HepG2 (cell line): ENCODE measurements around the gene NCBP1. TPM values are rescaled to one million over a fixed set of nuclear protein-coding genes. Genes with fewer than 3 reads are reported as not detected.
"Not testable (repeated sequence)": the region's sequence is repeated elsewhere in the genome, so short reads cannot be mapped to it uniquely, and the experiment has no call there.

Experiments used
- ATAC-seq: fragments of 200-7000 bp; cut with Tn5 transposase; 3 replicates; pipeline ENCODE4 v1.9.1; 2020; ENCODE audit warnings: mild to moderate bottlenecking, moderate library complexity
- BruUV-seq: library from RNA; stranded (reverse); fragments of 400-500 nt; replicated peaks from 2 replicates; lab custom pipeline; 2021; lab: Mats Ljungman, UMichigan
- CTCF ChIA-PET: fragments of 300-600 bp; formaldehyde crosslinking; extraction: SDS; loops from one replicate; lab custom pipeline; 2021; ENCODE audit warnings: low total read pairs, inconsistent platforms, low intra/inter-chr PET ratio; lab: Yijun Ruan, JAX
- POLR2A ChIA-PET: fragments of 350-600 bp; sonication (Branson Sonifier 250); formaldehyde crosslinking; loops from one replicate; lab custom pipeline; 2020; ENCODE audit warnings: antibody characterized with exemption, inconsistent platforms; lab: Yijun Ruan, JAX
- DNase-seq: peaks from one replicate; pipeline ENCODE4 v3.0.0-alpha.2; 2015; ENCODE audit warnings: low spot score
- FAIRE-seq: peaks from 3 replicates; lab custom pipeline; 2011; peaks lifted over from hg19 to GRCh38; lab: Jason Lieb, UNC
- H2AFZ ChIP-seq: one replicate; pipeline ENCODE4 v1.6.1; 2011; ENCODE audit warnings: low read length, inconsistent platforms
- H3K27ac ChIP-seq: fragments of 300-600 bp; 3 replicates; pipeline ENCODE4 v1.8.0; 2011; ENCODE audit warnings: mixed run types, mild to moderate bottlenecking, mixed read lengths, low read length, inconsistent platforms; ENCODE audit not compliant: insufficient read depth; ENCODE audit errors: extremely low read length
- H3K27me3 ChIP-seq, 2 experiments: fragments of 200-600 bp in 1 of 2; 2 replicates in 1 of 2; 3 replicates in 1 of 2; pipeline versions ENCODE4 v1.6.0 to v1.8.0; 2011; ENCODE audit warnings: low read length in 2 of 2, mild to moderate bottlenecking in 2 of 2, moderate library complexity in 2 of 2, inconsistent platforms in 1 of 2; ENCODE audit not compliant: insufficient read depth in 2 of 2, control insufficient read depth in 1 of 2
- H3K36me3 ChIP-seq, 2 experiments: fragments of 200-600 bp in 1 of 2; replicated peaks in 1 of 2; 2 replicates in 1 of 2; 3 replicates in 1 of 2; pipeline versions ENCODE4 v1.5.1 to v1.8.0; 2011; ENCODE audit warnings: low read length in 2 of 2, inconsistent platforms in 1 of 2; ENCODE audit not compliant: insufficient read depth in 2 of 2, control insufficient read depth in 1 of 2
- H3K4me1 ChIP-seq: 2 replicates; pipeline ENCODE4 v1.5.1; 2012; ENCODE audit warnings: low read length, inconsistent platforms; ENCODE audit not compliant: insufficient read depth
- H3K4me2 ChIP-seq: 2 replicates; pipeline ENCODE4 v1.6.0; 2011; ENCODE audit warnings: low read depth, low read length, inconsistent platforms
- H3K4me3 ChIP-seq, 3 experiments: fragments of 200-600 bp in 1 of 3; sonication (generic), shearing (Covaris generic) in 1 of 3; replicated peaks in 1 of 3; 2 replicates each; pipeline ENCODE4 v1.5.1; 2011 to 2016; ENCODE audit warnings: low read length in 3 of 3, inconsistent platforms in 2 of 3, low read depth in 2 of 3, mild to moderate bottlenecking in 2 of 3, control low read depth in 1 of 3, mixed read lengths in 1 of 3; ENCODE audit not compliant: insufficient read depth in 1 of 3
- H3K79me2 ChIP-seq: one replicate; pipeline ENCODE4 v1.6.1; 2011; ENCODE audit warnings: low read length, inconsistent platforms; ENCODE audit not compliant: insufficient read depth
- H3K9ac ChIP-seq: 2 replicates; pipeline ENCODE4 v1.6.0; 2011; ENCODE audit warnings: mild to moderate bottlenecking, low read depth, low read length, inconsistent platforms; ENCODE audit not compliant: insufficient read depth
- H3K9me3 ChIP-seq: 2 replicates; pipeline ENCODE4 v1.5.1; 2012; ENCODE audit warnings: mild to moderate bottlenecking, low read length
- H4K20me1 ChIP-seq: 2 replicates; pipeline ENCODE4 v1.6.0; 2011; ENCODE audit warnings: inconsistent platforms, mild to moderate bottlenecking, low read length, moderate library complexity; ENCODE audit not compliant: insufficient read depth
- CREB1 ChIP-seq, 2 experiments: fragments of 450-650 bp in 1 of 2; IDR thresholded peaks; 2 replicates each; pipeline ENCODE4 v1.6.1; 2016 to 2017; ENCODE audit warnings: control low read depth in 1 of 2, mild to moderate bottlenecking in 1 of 2, missing compliant biosample characterization in 1 of 2, missing genetic modification characterization in 1 of 2
- DDIT3 ChIP-seq: sonication (generic); formaldehyde crosslinking; IDR thresholded peaks from 2 replicates; pipeline ENCODE4 v1.4.0; 2020; ENCODE audit warnings: mild to moderate bottlenecking, missing genetic modification reagents
- ESRRA ChIP-seq: sonication (generic); formaldehyde crosslinking; IDR thresholded peaks from 2 replicates; pipeline ENCODE4 v1.5.1; 2020; ENCODE audit warnings: mild to moderate bottlenecking, low read depth, missing genetic modification reagents
- HNF4A ChIP-seq: sonication (generic); formaldehyde crosslinking; IDR thresholded peaks from 2 replicates; pipeline ENCODE4 v1.4.0; 2020; ENCODE audit warnings: missing genetic modification reagents
- LCORL ChIP-seq, 2 experiments: fragments of 450-650 bp in 1 of 2; sonication (generic) in 1 of 2; formaldehyde crosslinking in 1 of 2; IDR thresholded peaks; 2 replicates each; pipeline versions ENCODE4 v1.5.0 to v1.6.1; 2017 to 2020; ENCODE audit warnings: antibody characterized with exemption in 1 of 2, missing genetic modification reagents in 1 of 2
- MAZ ChIP-seq, 2 experiments: sonication (generic) in 1 of 2; formaldehyde crosslinking in 1 of 2; IDR thresholded peaks; 2 replicates each; pipeline versions ENCODE4 v1.5.0 to v1.6.1; 2012 to 2020; ENCODE audit warnings: low read depth in 2 of 2, mild to moderate bottlenecking in 2 of 2, borderline replicate concordance in 1 of 2, improper control_type of control experiment in 1 of 2, low read length in 1 of 2, missing genetic modification reagents in 1 of 2, moderate library complexity in 1 of 2
- REST ChIP-seq, 2 experiments: IDR thresholded peaks; 2 replicates each; pipeline ENCODE4 v1.6.1; 2011 to 2012; ENCODE audit warnings: low read length in 2 of 2, borderline replicate concordance in 1 of 2, low read depth in 1 of 2, mild to moderate bottlenecking in 1 of 2, moderate library complexity in 1 of 2
- SMAD1 ChIP-seq: sonication (generic); formaldehyde crosslinking; IDR thresholded peaks from 2 replicates; pipeline ENCODE4 v1.4.0; 2020; ENCODE audit warnings: missing genetic modification reagents, low read depth, mild to moderate bottlenecking, borderline replicate concordance
- SRSF4 ChIP-seq: fragments of 200-400 bp; formaldehyde crosslinking; IDR thresholded peaks from one replicate; pipeline ENCODE4 v1.6.1; 2018; ENCODE audit warnings: mild to moderate bottlenecking, low read depth, low read length, moderate library complexity; ENCODE audit not compliant: poor library complexity, severe bottlenecking
- WGBS: methylation state at CpG from one replicate; pipeline ENCODE4 v1.1.6; 2017; ENCODE audit warnings: low lambda C conversion rate; 5-methylcytosine and 5-hydroxymethylcytosine counted together
- in situ Hi-C: cut with HindIII; loops from 2 replicates; pipeline ENCODE4 v1.10.0; 2017; ENCODE audit warnings: low pct_unique_long_range_greater_than_20kb; ENCODE audit not compliant: extremely low pct_ligation_motif_present
- intact Hi-C: fragments of 100-400 bp; cut with micrococcal nuclease; formaldehyde crosslinking; loops from one replicate; pipeline ENCODE4 v1.10.0; 2022; ENCODE audit not compliant: unreplicated experiment
- polyA plus RNA-seq, 8 experiments: library from polyadenylated mRNA; depleted of rRNA in 3 of 8; stranded (reverse) in 7 of 8; unstranded in 1 of 8; fragments of >200 nt; fragmentation: Illumina TruSeq in 4 of 8; extraction: Trizol in 4 of 8; gene quantifications; 2 replicates each; pipeline versions ENCODE4 v1.2.1 to v1.2.3, GENCODE V29; 2011 to 2016; ENCODE audit warnings: low read depth in 4 of 8, missing spikeins in 1 of 8, mixed read lengths in 1 of 8; ENCODE audit not compliant: insufficient read depth in 1 of 8
- total RNA-seq, 5 experiments: library from RNA; depleted of rRNA; stranded (reverse); fragments of >200 nt; fragmentation: Illumina TruSeq; extraction: Trizol; gene quantifications; 2 replicates each; pipeline ENCODE4 v1.2.3, GENCODE V29; 2016; ENCODE audit warnings: low read depth in 1 of 5

NCBP1 gene
- total and polyA plus RNA-seq, 2 of the 13 experiments (the other 11 are each of a cell fraction or from before 2014, with no cell fraction given) = 13.3 to 40.2 TPM

GRCh38 chr9:97699824-97700223, 66.2 kb downstream of the NCBP1 start:
- 88% methylated on average over 3 of the region's 3 CpGs for WGBS

GRCh38 chr9:97703437-97704344, 70.1 kb downstream of the NCBP1 start:
- BruUV-seq = TSS peak; percentile 97
- Histone ChIP-seq H3K27ac (peak overlapping the region; percentile 84), H3K4me3 (peak overlapping the region; percentile 25 to 55 (median 47)), H3K79me2 (no peaks in the 10 kb centered on the region), H3K27me3 (no peaks in the 10 kb centered on the region), H2AFZ (peak overlapping the region; percentile 52), H3K36me3 (no peaks in the 10 kb centered on the region), H3K4me1 (peaks cover 62% of the 10 kb centered on the region), H4K20me1 (no peaks in the 10 kb centered on the region), H3K9ac (peak overlapping the region; percentile 58), H3K4me2 (peak overlapping the region; percentile 95), H3K9me3 (no peaks in the 10 kb centered on the region)
- POLR2A ChIA-PET = interaction anchor here (1.0 to 1.8 kb wide), 3 partner anchors 57 to 219 kb away, joined by 6 to 9 read pairs (median 9); partner anchors contain the start of genes NCBP1, TRMO and TSTD2
- ATAC-seq (peak; percentile 88), FAIRE-seq (peak; percentile 73), DNase-seq (peak; percentile 74)
- intact Hi-C loops (no loop called here), in situ Hi-C loops (no loop called here)
- CTCF ChIA-PET = no interaction called here
- 4% methylated on average over 11 of the region's 11 CpGs for WGBS
- TF ChIP-seq ESRRA (CRISPR knock-in tag) (peak; percentile 71; the same call in 1 of the 2 replicates), LCORL (IDR thresholded peaks at IDR 0.05) (no peak), LCORL (CRISPR knock-in tag; IDR thresholded peaks at IDR 0.05) (0 out of 2 replicates have a peak, but pooled peaks have one; percentile 12), SMAD1 (no peak), HNF4A (CRISPR knock-in tag) (peak; percentile 20; the same call in 1 of the 2 replicates), SRSF4 (no peak), CREB1 (IDR thresholded peaks at IDR 0.05) (no peak), CREB1 (CRISPR knock-in tag; IDR thresholded peaks at IDR 0.05) (0 out of 2 replicates have a peak, but pooled peaks have one; percentile 24), DDIT3 (no peak), REST (IDR thresholded peaks at IDR 0.05; ENCODE audit: borderline replicate concordance in 1 of 2, low read depth in 1 of 2, low read length in 2 of 2) (no peak), MAZ (IDR thresholded peaks at IDR 0.05; ENCODE audit: borderline replicate concordance, low read depth, low read length) (no peak), MAZ (CRISPR knock-in tag; IDR thresholded peaks at IDR 0.05; ENCODE audit: low read depth) (no peak)

More at GRCh38 chr9:97699824-97700223, 66.2 kb downstream of the NCBP1 start:
- H4K20me1 ChIP-seq, H3K27ac ChIP-seq, H3K27me3 ChIP-seq, H3K36me3 ChIP-seq, H2AFZ ChIP-seq, CTCF ChIA-PET, ATAC-seq, H3K9me3 ChIP-seq, in situ Hi-C loops, H3K4me3 ChIP-seq, DNase-seq, FAIRE-seq, H3K4me2 ChIP-seq, intact Hi-C loops, BruUV-seq, H3K9ac ChIP-seq: not testable (repeated sequence)
- POLR2A ChIA-PET = interaction anchor here (2.2 kb wide), 1 partner anchor 67 kb away, joined by 11 read pairs; the partner anchor contains the start of genes NCBP1 and TSTD2
- H3K79me2 ChIP-seq = peaks cover 19% of the 10 kb centered on the region
- peaks cover 74% of the 10 kb centered on the region for H3K4me1 ChIP-seq
